ENCODE measurements around the gene EHF.
"Not testable (repeated sequence)": the region's sequence is repeated elsewhere in the genome, so short reads cannot be mapped to it uniquely, and the experiment has no call there.

EHF gene

GRCh38 chr11:34668583-34669053 lies 47.7 kb downstream of the EHF start:
- DNase-seq (ENCODE audit: low spot score) = no peak

- no peak for DNase-seq (ENCODE audit: low spot score)
These were observed 48.6 kb downstream of the EHF start for GRCh38 chr11:34669458-34669857.

- no peak for DNase-seq (ENCODE audit: low spot score)
These were observed 50.2 kb downstream of the EHF start for GRCh38 chr11:34671117-34671516.

- DNase-seq (ENCODE audit: low spot score) = no peak
These were observed 51.1 kb downstream of the EHF start for GRCh38 chr11:34671946-34672345.

- no peak for DNase-seq (ENCODE audit: low spot score)
These were observed 53.1 kb downstream of the EHF start for GRCh38 chr11:34674038-34674437.

GRCh38 chr11:34676227-34676626 lies 55.3 kb downstream of the EHF start:
- DNase-seq (ENCODE audit: low spot score) = no peak

- no peak for DNase-seq (ENCODE audit: low spot score)
These were observed 58.8 kb downstream of the EHF start for GRCh38 chr11:34679681-34680080.

- DNase-seq (ENCODE audit: low spot score) = no peak
These were observed 59.3 kb downstream of the EHF start for GRCh38 chr11:34680206-34680605.

GRCh38 chr11:34680918-34681586 lies 60.2 kb downstream of the EHF start:
- DNase-seq (ENCODE audit: low spot score) = no peak

- DNase-seq (ENCODE audit: low spot score) = no peak
These were observed 61.9 kb downstream of the EHF start for GRCh38 chr11:34682825-34683224.

- DNase-seq (ENCODE audit: low spot score) = no peak
These were observed 62.5 kb downstream of the EHF start for GRCh38 chr11:34683396-34683795.

- DNase-seq (ENCODE audit: low spot score) = no peak
These were observed 65.0 kb downstream of the EHF start for GRCh38 chr11:34685864-34686263.

GRCh38 chr11:34692299-34692698 lies 71.4 kb downstream of the EHF start:
- DNase-seq (ENCODE audit: low spot score) = not testable (repeated sequence)

GRCh38 chr11:34696862-34697261 lies 76.0 kb downstream of the EHF start:
- DNase-seq (ENCODE audit: low spot score) = no peak

GRCh38 chr11:34706709-34707461 lies 86.0 kb downstream of the EHF start:
- no peak for DNase-seq (ENCODE audit: low spot score)

- DNase-seq (ENCODE audit: low spot score) = no peak
These were observed 86.6 kb downstream of the EHF start for GRCh38 chr11:34707462-34707840.

Measured in hematopoietic multipotent progenitor cell treated with erythropoietin and hydrocortisone succinate and interleukin-3 and kit ligand, for 17 days (in vitro differentiated cells).